GM18858 (cell line): Measurements from ENCODE around the gene ARL14EP.

ENCODE experiments used
- ATAC-seq: cut with Tn5 transposase; IDR thresholded peaks from one replicate; pipeline ENCODE4 v1.9.1; 2021; ENCODE audit not compliant: unreplicated experiment

The ARL14EP gene

GRCh38 chr11:30326114-30326778, 3.3 kb downstream of the ARL14EP start:
- ATAC-seq, result no peak

GRCh38 chr11:30326906-30327305, 4.0 kb downstream of the ARL14EP start:
- ATAC-seq, result no peak

- no peak for ATAC-seq
Observed at GRCh38 chr11:30328681-30329080, 5.8 kb downstream of the ARL14EP start.

- ATAC-seq, result no peak
Observed at GRCh38 chr11:30329150-30329940, 6.4 kb downstream of the ARL14EP start.

GRCh38 chr11:30333405-30333804, 10.5 kb downstream of the ARL14EP start:
- ATAC-seq, result no peak

GRCh38 chr11:30342736-30343166, 19.8 kb downstream of the ARL14EP start:
- ATAC-seq, result peak; percentile 94

GRCh38 chr11:30344085-30344484, 21.2 kb downstream of the ARL14EP start:
- no peak for ATAC-seq

- no peak for ATAC-seq
Observed at GRCh38 chr11:30345644-30346043, 22.7 kb downstream of the ARL14EP start.

- no peak for ATAC-seq
Observed at GRCh38 chr11:30346068-30346688, 23.3 kb downstream of the ARL14EP start.

- ATAC-seq, result no peak
Observed at GRCh38 chr11:30348035-30348434, 25.1 kb downstream of the ARL14EP start.

- no peak for ATAC-seq
Observed at GRCh38 chr11:30349885-30350284, 27.0 kb downstream of the ARL14EP start.

GRCh38 chr11:30350384-30350783, 27.5 kb downstream of the ARL14EP start:
- no peak for ATAC-seq

GRCh38 chr11:30351061-30351460, 28.2 kb downstream of the ARL14EP start:
- ATAC-seq, result no peak

- ATAC-seq, result no peak
Observed at GRCh38 chr11:30356391-30356790, 33.5 kb downstream of the ARL14EP start.

- no peak for ATAC-seq
Observed at GRCh38 chr11:30357872-30358271, 35.0 kb downstream of the ARL14EP start.

- no peak for ATAC-seq
Observed at GRCh38 chr11:30358536-30358935, 35.6 kb downstream of the ARL14EP start.

- ATAC-seq, result no peak
Observed at GRCh38 chr11:30360741-30361140, 37.8 kb downstream of the ARL14EP start.

- no peak for ATAC-seq
Observed at GRCh38 chr11:30364139-30364836, 41.4 kb downstream of the ARL14EP start.

- ATAC-seq, result no peak
Observed at GRCh38 chr11:30364837-30365482, 42.1 kb downstream of the ARL14EP start.

- no peak for ATAC-seq
Observed at GRCh38 chr11:30365793-30366517, 43.1 kb downstream of the ARL14EP start.
